HFF-Myc (cell line): ENCODE measurements around the gene ANKRD23.
A peak's percentile ranks its signal among the peaks of the same experiment; 100 is the strongest.

Experiments
- DNase-seq: peaks from one replicate; pipeline ENCODE4 v3.0.0-alpha.2; 2011; ENCODE audit warnings: low read depth; ENCODE audit errors: extremely low read depth
- H3K4me3 ChIP-seq: replicated peaks from 2 replicates; pipeline ENCODE4 v1.5.1; 2011; ENCODE audit warnings: low read depth, mild to moderate bottlenecking, control low read depth, low read length
- CTCF ChIP-seq: IDR thresholded peaks from 2 replicates; pipeline ENCODE4 v1.5.1; 2012; ENCODE audit warnings: mild to moderate bottlenecking, low read depth, low read length, control low read depth; ENCODE audit errors: missing control alignments

Gene ANKRD23

GRCh38 chr2:96819876-96820511 lies 23.8 kb downstream of the ANKRD23 start:
- no peak for DNase-seq
- no peak for TF ChIP-seq CTCF
- H3K4me3 ChIP-seq = no peak overlapping the region

GRCh38 chr2:96819128-96819875 lies 24.5 kb downstream of the ANKRD23 start:
- TF ChIP-seq CTCF = no peak
- H3K4me3 ChIP-seq = peak overlapping the region; percentile 68
- no peak for DNase-seq

DNA sequence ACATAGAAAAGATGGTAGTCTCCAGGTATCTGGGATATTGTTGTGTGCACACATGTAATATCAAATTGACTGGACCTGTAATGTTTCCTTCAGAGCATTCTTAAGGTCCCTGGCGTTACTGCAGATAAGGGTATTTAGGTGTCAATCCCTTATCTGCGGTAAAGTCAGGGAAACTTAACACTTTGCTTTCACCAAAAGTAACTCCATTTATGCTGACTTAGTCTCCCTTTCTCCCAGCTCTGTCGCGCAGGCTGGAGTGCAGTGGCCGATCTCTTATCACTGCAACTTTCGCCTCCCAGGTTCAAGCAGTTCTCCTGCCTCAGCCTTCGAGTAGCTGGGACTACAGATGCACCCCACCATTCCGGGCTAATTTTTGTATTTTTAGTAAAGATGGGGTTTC lies 25.9 kb downstream of the ANKRD23 start:
- TF ChIP-seq CTCF = no peak
- H3K4me3 ChIP-seq = peak overlapping the region; percentile 68
- no peak for DNase-seq

- peak overlapping the region; percentile 68 for H3K4me3 ChIP-seq
- TF ChIP-seq CTCF = no peak
- no peak for DNase-seq
These were observed 26.8 kb downstream of the ANKRD23 start for GRCh38 chr2:96816836-96817702.

DNA sequence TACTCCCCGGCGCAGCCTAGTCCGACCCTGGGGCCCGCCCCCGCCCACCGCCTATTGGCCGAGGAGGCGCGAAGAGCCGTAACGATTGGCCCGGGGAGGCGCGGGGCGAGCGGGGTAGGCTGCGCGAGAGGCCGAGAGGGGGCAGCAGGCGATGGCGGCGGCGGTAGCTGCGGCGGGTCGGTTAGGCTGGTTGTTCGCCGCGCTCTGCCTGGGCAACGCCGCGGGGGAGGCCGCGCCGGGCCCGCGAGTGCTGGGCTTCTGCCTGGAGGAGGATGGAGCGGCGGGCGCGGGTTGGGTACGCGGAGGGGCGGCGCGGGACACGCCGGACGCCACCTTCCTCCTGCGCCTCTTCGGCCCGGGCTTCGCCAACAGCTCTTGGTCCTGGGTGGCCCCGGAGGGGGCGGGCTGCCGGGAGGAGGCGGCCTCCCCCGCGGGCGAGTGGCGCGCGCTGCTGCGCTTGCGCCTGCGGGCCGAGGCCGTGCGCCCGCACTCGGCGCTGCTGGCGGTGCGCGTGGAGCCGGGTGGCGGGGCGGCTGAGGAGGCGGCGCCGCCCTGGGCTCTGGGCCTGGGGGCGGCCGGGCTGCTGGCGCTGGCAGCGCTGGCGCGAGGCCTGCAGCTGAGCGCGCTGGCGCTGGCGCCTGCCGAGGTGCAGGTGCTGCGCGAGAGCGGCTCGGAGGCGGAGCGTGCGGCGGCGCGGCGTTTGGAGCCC lies 27.5 kb downstream of the ANKRD23 start, which contains the start of gene CNNM3:
Gene CNNM3, plus strand, starts transcription at position 142 of the 709 bp plus-strand sequence. Its CDS starts 10 bp downstream, at position 152.
- peak; percentile 47 for TF ChIP-seq CTCF
- peak; percentile 54 for DNase-seq
- peak within 1 kb of the TSS; percentile 68 for H3K4me3 ChIP-seq

DNA sequence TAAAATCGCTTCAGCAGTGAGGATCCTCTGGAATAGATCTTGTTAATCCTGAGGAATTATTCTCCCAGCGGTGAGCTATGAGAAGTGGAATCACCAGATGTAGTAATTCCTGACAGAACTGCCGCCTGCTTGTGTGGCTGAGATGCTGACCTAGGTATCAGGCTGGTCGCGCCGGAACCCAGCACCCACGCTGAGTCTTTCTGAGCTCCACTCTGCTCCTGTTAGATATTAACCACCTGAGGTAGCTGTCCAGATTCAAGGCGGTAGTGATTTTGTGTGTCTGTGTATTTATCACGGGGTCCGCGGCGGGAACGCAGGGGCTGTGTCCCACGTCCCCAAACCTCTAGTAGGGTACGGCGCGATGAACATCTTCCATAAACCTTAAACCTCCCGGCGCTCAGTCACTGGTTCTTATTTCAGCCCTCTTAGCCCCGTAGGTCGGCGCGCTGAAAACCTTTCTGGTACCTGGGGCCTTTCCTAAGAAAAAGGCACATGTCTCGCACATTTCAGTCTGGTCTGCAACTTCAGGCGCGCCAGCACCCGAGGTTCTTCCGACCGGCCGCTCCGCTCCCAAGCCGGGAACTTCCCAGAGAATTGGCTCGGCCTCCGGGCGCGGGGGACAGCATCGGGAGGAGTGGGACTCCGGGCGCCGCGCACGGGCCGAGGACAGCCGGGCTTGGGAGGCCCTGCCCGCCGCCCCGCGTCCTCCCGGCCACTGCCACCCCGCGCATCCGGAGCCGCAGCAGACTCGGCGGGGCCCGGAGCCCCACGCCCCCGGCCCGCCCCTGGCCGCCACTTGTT lies 28.3 kb downstream of the ANKRD23 start:
- no peak for DNase-seq
- peak overlapping the region; percentile 60 for H3K4me3 ChIP-seq
- TF ChIP-seq CTCF = no peak
